Neural cell (in vitro differentiated cells): ENCODE data around the gene CNTNAP2.

Experiments
- EZH2 ChIP-seq: fragments of 200-600, 300-800 bp; shearing (Covaris generic), sonication (generic); IDR thresholded peaks from 2 replicates; pipeline ENCODE4 v1.6.1; 2014; ENCODE audit warnings: antibody characterized with exemption, low read length, borderline replicate concordance, mild to moderate bottlenecking; ENCODE audit not compliant: insufficient read depth, poor library complexity, severe bottlenecking
- POLR2AphosphoS5 ChIP-seq: IDR thresholded peaks from 2 replicates; pipeline ENCODE4 v1.6.1; 2012
- TF ChIP-seq, protein P1 (sequence below): fragments of 450-650 bp; IDR thresholded peaks from 2 replicates; pipeline ENCODE4 v1.5.1; 2014; ENCODE audit warnings: antibody characterized with exemption, mild to moderate bottlenecking, moderate library complexity; ENCODE audit not compliant: poor library complexity, severe bottlenecking

GRCh38 chr7:147249956-147250355 is 1133.4 kb downstream of the CNTNAP2 start:
- TF ChIP-seq, protein P1, sequence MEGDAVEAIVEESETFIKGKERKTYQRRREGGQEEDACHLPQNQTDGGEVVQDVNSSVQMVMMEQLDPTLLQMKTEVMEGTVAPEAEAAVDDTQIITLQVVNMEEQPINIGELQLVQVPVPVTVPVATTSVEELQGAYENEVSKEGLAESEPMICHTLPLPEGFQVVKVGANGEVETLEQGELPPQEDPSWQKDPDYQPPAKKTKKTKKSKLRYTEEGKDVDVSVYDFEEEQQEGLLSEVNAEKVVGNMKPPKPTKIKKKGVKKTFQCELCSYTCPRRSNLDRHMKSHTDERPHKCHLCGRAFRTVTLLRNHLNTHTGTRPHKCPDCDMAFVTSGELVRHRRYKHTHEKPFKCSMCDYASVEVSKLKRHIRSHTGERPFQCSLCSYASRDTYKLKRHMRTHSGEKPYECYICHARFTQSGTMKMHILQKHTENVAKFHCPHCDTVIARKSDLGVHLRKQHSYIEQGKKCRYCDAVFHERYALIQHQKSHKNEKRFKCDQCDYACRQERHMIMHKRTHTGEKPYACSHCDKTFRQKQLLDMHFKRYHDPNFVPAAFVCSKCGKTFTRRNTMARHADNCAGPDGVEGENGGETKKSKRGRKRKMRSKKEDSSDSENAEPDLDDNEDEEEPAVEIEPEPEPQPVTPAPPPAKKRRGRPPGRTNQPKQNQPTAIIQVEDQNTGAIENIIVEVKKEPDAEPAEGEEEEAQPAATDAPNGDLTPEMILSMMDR: no peak
- TF ChIP-seq EZH2: no peak
- no peak for TF ChIP-seq POLR2AphosphoS5
